Transverse colon (tissue), 4 donors: ENCODE results near the gene C1QTNF5. TPM values are rescaled to one million over a fixed set of nuclear protein-coding genes. Genes with fewer than 3 reads are reported as not detected.

Source experiments
- DNase-seq: peaks from one replicate; pipeline ENCODE4 v3.0.0-alpha.2; 2019
- H3K27ac ChIP-seq, 4 donors: fragments of 200-600 bp; sonication (generic); 2 replicates each; pipeline ENCODE4 v1.5.1; 2016 to 2018; ENCODE audit warnings: inconsistent platforms in 4 of 4
- H3K27me3 ChIP-seq: fragments of 200-600 bp; sonication (generic); 2 replicates; pipeline ENCODE4 v1.5.1; 2017; ENCODE audit warnings: inconsistent platforms
- H3K36me3 ChIP-seq, 4 donors: fragments of 200-600 bp; sonication (generic); 2 replicates each; pipeline ENCODE4 v1.5.1; 2017 to 2019; ENCODE audit warnings: inconsistent platforms in 4 of 4
- H3K4me1 ChIP-seq, 4 donors: fragments of 200-600 bp; sonication (generic); 2 replicates each; pipeline ENCODE4 v1.5.1; 2017 to 2020; ENCODE audit warnings: inconsistent platforms in 4 of 4
- H3K4me3 ChIP-seq, 4 donors: fragments of 200-600 bp; sonication (generic); 1 replicate in 1 of 4; 2 replicates in 3 of 4; pipeline versions ENCODE4 v1.5.1 to v1.6.1; 2017 to 2019; ENCODE audit warnings: inconsistent platforms in 4 of 4
- H3K9me3 ChIP-seq, 2 donors: fragments of 200-600 bp; sonication (generic); 2 replicates each; pipeline ENCODE4 v1.5.1; 2017 to 2019; ENCODE audit warnings: inconsistent platforms in 2 of 2
- CTCF ChIP-seq, 5 experiments: fragments of 200-600 bp in 3 of 5; fragments of 450-650 bp in 2 of 5; sonication (generic) in 3 of 5; IDR thresholded peaks; 1 replicate in 2 of 5; 2 replicates in 3 of 5; pipeline ENCODE4 v1.5.1; 2016 to 2017; ENCODE audit warnings: antibody characterized with exemption in 5 of 5, inconsistent platforms in 3 of 5, mild to moderate bottlenecking in 2 of 5, moderate library complexity in 1 of 5
- EP300 ChIP-seq: sonication (generic); formaldehyde crosslinking; IDR thresholded peaks from one replicate; pipeline ENCODE4 v1.6.1; 2017; ENCODE audit warnings: antibody characterized with exemption, low read depth
- POLR2A ChIP-seq: fragments of 450-650 bp; IDR thresholded peaks from one replicate; pipeline ENCODE4 v1.6.1; 2016; ENCODE audit warnings: antibody characterized with exemption, mild to moderate bottlenecking, moderate library complexity
- POLR2AphosphoS5 ChIP-seq, 3 donors: sonication (generic); formaldehyde crosslinking; IDR thresholded peaks; one replicate each; pipeline ENCODE4 v1.6.1; 2016; ENCODE audit warnings: antibody characterized with exemption in 3 of 3
- WGBS, 2 donors: methylation state at CpG; one replicate each; pipeline ENCODE4 v1.1.5; 2018; ENCODE audit warnings: low coverage in 1 of 2; 5-methylcytosine and 5-hydroxymethylcytosine counted together
- in situ Hi-C, 4 donors: fragments of 200-750 bp; cut with MboI; loops; one replicate each; pipeline versions ENCODE4 v1.15.0 to v1.15.1; 2017; ENCODE audit warnings: low sequenced_read_pairs in 3 of 4, low pct_ligation_motif_present in 1 of 4, low pct_unique_long_range_greater_than_20kb in 1 of 4
- intact Hi-C: fragments of 100-400 bp; cut with DNase I; formaldehyde crosslinking; loops from one replicate; pipeline ENCODE4 v1.15.1; 2023; ENCODE audit warnings: low total_unique reads
- small RNA-seq, 4 donors: library from RNA; depleted of rRNA; stranded (forward); fragments of <200 nt; gene quantifications; one replicate each; pipeline ENCODE3, GENCODE V24; 2016
- total RNA-seq, 4 donors: library from RNA; depleted of rRNA; stranded (reverse); fragments of >200 nt; gene quantifications; one replicate each; pipeline ENCODE4 v1.1.0, GENCODE V29; 2016

Gene C1QTNF5
- total RNA-seq, 4 donors from 2014 or later: 7.6 to 20.5 (median 11.4) TPM

GRCh38 chr11:119297938-119298337 is 42.7 kb downstream of the C1QTNF5 start:
- 83 to 89% methylated on average over 3 of the region's 3 CpGs for WGBS, 2 donors
- H3K4me1 ChIP-seq: no peaks in the 10 kb centered on the region
- no peak overlapping the region for H3K4me3 ChIP-seq
- DNase-seq: no peak
- in situ Hi-C loops: no loop called here
- H3K9me3 ChIP-seq: no peaks in the 10 kb centered on the region
- intact Hi-C loops: no loop called here
- H3K36me3 ChIP-seq: peaks cover 0 to 23% (median 9%) of the 10 kb centered on the region in 4 donors
- no peak for TF ChIP-seq CTCF (IDR thresholded peaks at IDR 0.05)
- TF ChIP-seq EP300: no peak
- TF ChIP-seq POLR2A: no peak
- TF ChIP-seq POLR2AphosphoS5 (IDR thresholded peaks at IDR 0.05): no peak
- peak overlapping the region in 3 of 4 donors; percentile 33 to 65 (median 52) for H3K27ac ChIP-seq
- no peaks in the 10 kb centered on the region for H3K27me3 ChIP-seq

GRCh38 chr11:119295178-119295577 is 45.5 kb downstream of the C1QTNF5 start:
- Histone ChIP-seq H3K4me1 (no peaks in the 10 kb centered on the region), H3K27ac (no peak overlapping the region), H3K4me3 (no peak overlapping the region), H3K36me3 (peaks cover 0 to 23% (median 5%) of the 10 kb centered on the region in 4 donors), H3K27me3 (no peaks in the 10 kb centered on the region), H3K9me3 (no peaks in the 10 kb centered on the region)
- in situ Hi-C loops (no loop called here), intact Hi-C loops (no loop called here)
- DNase-seq: no peak
- TF ChIP-seq EP300 (no peak), POLR2A (no peak), CTCF (IDR thresholded peaks at IDR 0.05) (no peak), POLR2AphosphoS5 (IDR thresholded peaks at IDR 0.05) (no peak)
- WGBS, 2 donors: 59 to 61% methylated on average over 3 of the region's 3 CpGs

GRCh38 chr11:119293461-119293860 is 47.2 kb downstream of the C1QTNF5 start:
- no peak overlapping the region for H3K4me3 ChIP-seq
- H3K4me1 ChIP-seq: no peaks in the 10 kb centered on the region
- H3K36me3 ChIP-seq: peaks cover 0 to 24% (median 7%) of the 10 kb centered on the region in 4 donors
- no peaks in the 10 kb centered on the region for H3K9me3 ChIP-seq
- H3K27me3 ChIP-seq: no peaks in the 10 kb centered on the region
- no peak overlapping the region for H3K27ac ChIP-seq
- no peak for DNase-seq
- in situ Hi-C loops (no loop called here), intact Hi-C loops (no loop called here)
- 80 to 91% methylated on average over 1 to 3 of the region's 3 CpGs for WGBS, 2 donors
- TF ChIP-seq POLR2A (no peak), EP300 (no peak), POLR2AphosphoS5 (IDR thresholded peaks at IDR 0.05) (no peak), CTCF (IDR thresholded peaks at IDR 0.05) (no peak)

GRCh38 chr11:119290894-119291497 is 49.7 kb downstream of the C1QTNF5 start:
- no peak for DNase-seq
- in situ Hi-C loops: no loop called here
- H3K9me3 ChIP-seq: no peaks in the 10 kb centered on the region
- TF ChIP-seq POLR2AphosphoS5 (IDR thresholded peaks at IDR 0.05): no peak
- TF ChIP-seq CTCF (IDR thresholded peaks at IDR 0.05): no peak
- no peak for TF ChIP-seq EP300
- no peak for TF ChIP-seq POLR2A
- peaks cover 0 to 32% (median 12%) of the 10 kb centered on the region in 4 donors for H3K36me3 ChIP-seq
- H3K27me3 ChIP-seq: no peaks in the 10 kb centered on the region
- H3K4me1 ChIP-seq: no peaks in the 10 kb centered on the region
- no peak overlapping the region for H3K27ac ChIP-seq
- intact Hi-C loops: no loop called here
- WGBS, 2 donors: 96 to 97% methylated on average over 3 to 10 of the region's 10 CpGs
- H3K4me3 ChIP-seq: no peak overlapping the region

Small RNA genes lying within 50 kb of the gene (small RNA-seq; reads per million reads assigned to genes)
- 0 reads per million in 4 donors for gene RF01225
- 0 reads per million in 4 donors for gene RNU6-262P

Other genes starting within 250 kb of the C1QTNF5 start
- 10 to 100 TPM in 3 of 4 donors, 1 to 10 TPM in 1; 4.5 to 63.9 (median 26.3) TPM for gene DPAGT1, start 239.0 kb downstream of the C1QTNF5 start, total RNA-seq
- 10 to 100 TPM; 11.5 to 56.9 (median 32.7) TPM for gene C2CD2L, start 233.5 kb downstream of the C1QTNF5 start, total RNA-seq
- 10 to 100 TPM; 20.7 to 63.6 (median 48.2) TPM for gene HINFP, start 219.3 kb downstream of the C1QTNF5 start, total RNA-seq
- gene ABCG4, start 191.8 kb downstream of the C1QTNF5 start, total RNA-seq: under 1 TPM in 1 of 4 donors, not detected in 3; 0.14 TPM
- 10 to 100 TPM; 16.4 to 30.1 (median 18.2) TPM for gene NLRX1, start 172.2 kb downstream of the C1QTNF5 start, total RNA-seq
- gene NHERF4, start 155.4 kb downstream of the C1QTNF5 start, total RNA-seq: 100 to 1,000 TPM in 2 of 4 donors, 10 to 100 TPM in 2; 75.2 to 248 (median 111) TPM
- gene CBL, start 134.5 kb downstream of the C1QTNF5 start, total RNA-seq: 10 to 100 TPM in 3 of 4 donors, 1 to 10 TPM in 1; 6.8 to 18.7 (median 12.4) TPM
- gene MCAM, start 23.8 kb downstream of the C1QTNF5 start, total RNA-seq: 100 to 1,000 TPM in 3 of 4 donors, 10 to 100 TPM in 1; 87.4 to 466 (median 150) TPM
- 10 to 100 TPM; 10.0 to 27.3 (median 13.9) TPM for gene RNF26, start 6.4 kb downstream of the C1QTNF5 start, total RNA-seq
- gene MFRP, start 5.8 kb upstream of the C1QTNF5 start, total RNA-seq: under 1 TPM in 1 of 4 donors, not detected in 3; 0.32 TPM
- 10 to 100 TPM in 3 of 4 donors, 1 to 10 TPM in 1; 9.8 to 26.6 (median 22.7) TPM for gene USP2, start 40.8 kb upstream of the C1QTNF5 start, total RNA-seq
- 10 to 100 TPM in 3 of 4 donors, 1 to 10 TPM in 1; 5.6 to 17.6 (median 12.8) TPM for gene THY1, start 82.3 kb upstream of the C1QTNF5 start, total RNA-seq